ENCODE results near the gene LHB.
"Not testable (repeated sequence)": the region's sequence is repeated elsewhere in the genome, so short reads cannot be mapped to it uniquely, and the experiment has no call there.

DNA sequence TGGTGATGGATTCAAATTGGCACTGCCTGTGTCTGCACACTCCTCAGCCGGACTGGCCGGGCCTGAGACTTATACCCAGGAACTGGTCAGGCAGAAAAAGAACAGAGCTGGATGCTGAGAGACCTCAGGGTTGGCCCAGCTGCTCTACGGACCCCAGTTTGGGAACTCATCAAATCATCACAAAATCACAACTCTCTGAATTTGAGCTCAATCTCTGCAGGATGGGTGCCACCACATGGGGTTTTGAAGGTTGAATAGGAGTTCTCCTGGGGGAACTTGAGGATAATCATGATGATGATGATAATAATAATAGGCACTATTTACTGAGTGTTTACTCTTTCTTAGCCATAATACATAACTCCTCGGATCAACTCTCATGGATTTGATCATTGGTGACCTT, 25.8 kb upstream of the LHB start:
- TF ChIP-seq CTCF (conservative IDR thresholded peaks at IDR 0.05; ENCODE audit: low read length); EZH2phosphoT487 (IDR thresholded peaks at IDR 0.05; ENCODE audit: borderline replicate concordance): not testable (repeated sequence)
